Kidney (tissue), 14 donors: ENCODE results near the gene TEX26. TPM values are rescaled to one million over a fixed set of nuclear protein-coding genes. Genes with fewer than 3 reads are reported as not detected.

ENCODE experiments used
- DNase-seq, 5 donors: peaks; one replicate each; pipeline ENCODE4 v3.0.0-alpha.2; 2013 to 2020
- FAIRE-seq: peaks from 2 replicates; lab custom pipeline; 2012; peaks lifted over from hg19 to GRCh38; lab: Jason Lieb, UNC
- H3K27ac ChIP-seq, 2 donors: one replicate each; pipeline ENCODE4 v1.7.0; 2013; ENCODE audit warnings: low read depth in 2 of 2, low read length in 2 of 2, inconsistent platforms in 1 of 2
- H3K27me3 ChIP-seq: one replicate; pipeline ENCODE4 v1.7.1; 2013; ENCODE audit warnings: low read length, inconsistent platforms; ENCODE audit not compliant: control insufficient read depth, insufficient read depth
- H3K36me3 ChIP-seq, 3 donors: one replicate each; pipeline versions ENCODE4 v1.7.0 to v1.7.1; 2013; ENCODE audit warnings: low read length in 3 of 3, control low read depth in 1 of 3, inconsistent platforms in 1 of 3; ENCODE audit not compliant: insufficient read depth in 3 of 3, control insufficient read depth in 2 of 3
- H3K4me1 ChIP-seq, 3 donors: one replicate each; pipeline versions ENCODE4 v1.7.0 to v1.7.1; 2013; ENCODE audit warnings: low read length in 3 of 3, inconsistent platforms in 1 of 3, low read depth in 1 of 3; ENCODE audit not compliant: control insufficient read depth in 2 of 3, insufficient read depth in 2 of 3
- H3K4me3 ChIP-seq, 3 donors: one replicate each; pipeline versions ENCODE4 v1.7.0 to v1.8.1; 2013; ENCODE audit warnings: low read length in 3 of 3, control low read depth in 1 of 3, inconsistent platforms in 1 of 3
- H3K9ac ChIP-seq, 3 donors: one replicate each; pipeline versions ENCODE4 v1.7.0 to v1.7.1; 2013; ENCODE audit warnings: low read length in 3 of 3, control low read depth in 1 of 3, inconsistent platforms in 1 of 3
- H3K9me3 ChIP-seq, 3 donors: one replicate each; pipeline versions ENCODE4 v1.7.0 to v1.7.1; 2013; ENCODE audit warnings: low read length in 3 of 3, control low read depth in 1 of 3, inconsistent platforms in 1 of 3; ENCODE audit not compliant: control insufficient read depth in 2 of 3, insufficient read depth in 1 of 3
- intact Hi-C: fragments of 100-400 bp; cut with DNase I; formaldehyde crosslinking; loops from one replicate; pipeline ENCODE4 v1.11.1; 2022
- polyA plus RNA-seq: library from polyadenylated mRNA; stranded (reverse); fragments of 350-450 nt; fragmentation: Illumina TruSeq; extraction: RNeasy Lipid Tissue Mini Kit (QIAGEN cat#74804); gene quantifications from one replicate; pipeline ENCODE4 v1.2.3, GENCODE V29; 2014; ENCODE audit warnings: low read depth, low replicate concordance; ENCODE audit not compliant: insufficient read depth
- total RNA-seq: library from RNA; stranded (reverse); fragmentation: NEBNext Ultra II Directional; extraction: Animal tissue kit (Norgen Biotek cat#: 25700); gene quantifications from one replicate; pipeline ENCODE4 v1.2.1, GENCODE V29; 2021
- TF ChIP-seq, protein P1 (sequence below): IDR thresholded peaks from 3 replicates; pipeline ENCODE4 v1.5.1; 2012; ENCODE audit warnings: mild to moderate bottlenecking, moderate library complexity, borderline replicate concordance; ENCODE audit not compliant: insufficient read depth; ENCODE audit errors: extremely low read depth
- donor health status: control.
- donor health status: control.
- donor health status: control.
- donor health status: control.
- donor health status: control.
- donor health status: DM: yes; HTN: yes; CAD: no.
- donor health status: Normal renal cell carcinoma (clear cell type).

TEX26 gene
- total and polyA plus RNA-seq, 2 donors from 2014 or later, result not detected

DNA sequence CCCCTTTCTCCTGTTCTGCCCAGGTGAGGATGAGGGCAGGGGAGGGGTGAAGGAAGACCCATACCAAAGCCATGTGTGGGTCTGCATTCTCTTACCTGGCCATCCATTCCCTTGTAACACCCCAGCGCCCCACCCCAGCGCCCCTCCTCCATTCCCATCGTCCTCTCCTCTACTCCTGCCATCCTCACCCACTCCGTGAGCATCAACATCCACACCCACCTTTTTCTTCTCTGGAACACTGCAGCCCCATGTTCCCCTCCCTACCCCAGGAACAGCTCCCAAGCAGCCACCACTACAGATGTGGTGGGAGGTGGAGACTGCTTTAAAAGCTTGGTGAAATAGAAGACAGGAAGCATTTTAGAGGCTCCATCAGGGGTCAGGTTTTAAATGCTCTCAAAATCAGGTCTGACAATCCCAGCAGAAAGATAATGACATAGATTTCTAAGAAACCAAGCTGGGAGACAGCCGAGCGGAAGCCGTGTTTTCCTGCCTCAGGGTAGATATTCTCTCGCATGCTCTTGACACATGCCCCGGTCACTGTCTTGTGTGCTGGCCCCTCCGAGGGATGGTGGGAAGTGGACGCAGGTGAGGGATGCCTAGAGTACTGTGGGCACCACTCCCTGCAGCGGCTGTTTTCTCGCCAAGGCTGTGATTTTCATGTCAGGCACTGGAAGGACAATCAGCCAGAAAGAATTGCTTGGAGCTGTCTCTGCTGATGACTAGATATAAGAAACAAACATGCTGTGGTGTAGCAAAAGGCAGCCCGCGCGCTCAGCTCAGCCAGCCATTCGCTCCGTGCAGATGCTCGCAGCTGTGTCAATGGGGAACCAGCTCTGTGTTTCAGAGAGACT, 16.5 kb upstream of the TEX26 start:
- Histone ChIP-seq H3K4me3 (no peak overlapping the region), H3K36me3 (no peaks in the 10 kb centered on the region), H3K9me3 (no peaks in the 10 kb centered on the region), H3K27ac (no peak overlapping the region), H3K4me1 (no peaks in the 10 kb centered on the region), H3K9ac (no peak overlapping the region), H3K27me3 (no peaks in the 10 kb centered on the region)
- intact Hi-C loops, result no loop called here
- DNase-seq (no peak), FAIRE-seq (no peak)
- TF ChIP-seq, protein P1, sequence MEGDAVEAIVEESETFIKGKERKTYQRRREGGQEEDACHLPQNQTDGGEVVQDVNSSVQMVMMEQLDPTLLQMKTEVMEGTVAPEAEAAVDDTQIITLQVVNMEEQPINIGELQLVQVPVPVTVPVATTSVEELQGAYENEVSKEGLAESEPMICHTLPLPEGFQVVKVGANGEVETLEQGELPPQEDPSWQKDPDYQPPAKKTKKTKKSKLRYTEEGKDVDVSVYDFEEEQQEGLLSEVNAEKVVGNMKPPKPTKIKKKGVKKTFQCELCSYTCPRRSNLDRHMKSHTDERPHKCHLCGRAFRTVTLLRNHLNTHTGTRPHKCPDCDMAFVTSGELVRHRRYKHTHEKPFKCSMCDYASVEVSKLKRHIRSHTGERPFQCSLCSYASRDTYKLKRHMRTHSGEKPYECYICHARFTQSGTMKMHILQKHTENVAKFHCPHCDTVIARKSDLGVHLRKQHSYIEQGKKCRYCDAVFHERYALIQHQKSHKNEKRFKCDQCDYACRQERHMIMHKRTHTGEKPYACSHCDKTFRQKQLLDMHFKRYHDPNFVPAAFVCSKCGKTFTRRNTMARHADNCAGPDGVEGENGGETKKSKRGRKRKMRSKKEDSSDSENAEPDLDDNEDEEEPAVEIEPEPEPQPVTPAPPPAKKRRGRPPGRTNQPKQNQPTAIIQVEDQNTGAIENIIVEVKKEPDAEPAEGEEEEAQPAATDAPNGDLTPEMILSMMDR, result no peak

DNA sequence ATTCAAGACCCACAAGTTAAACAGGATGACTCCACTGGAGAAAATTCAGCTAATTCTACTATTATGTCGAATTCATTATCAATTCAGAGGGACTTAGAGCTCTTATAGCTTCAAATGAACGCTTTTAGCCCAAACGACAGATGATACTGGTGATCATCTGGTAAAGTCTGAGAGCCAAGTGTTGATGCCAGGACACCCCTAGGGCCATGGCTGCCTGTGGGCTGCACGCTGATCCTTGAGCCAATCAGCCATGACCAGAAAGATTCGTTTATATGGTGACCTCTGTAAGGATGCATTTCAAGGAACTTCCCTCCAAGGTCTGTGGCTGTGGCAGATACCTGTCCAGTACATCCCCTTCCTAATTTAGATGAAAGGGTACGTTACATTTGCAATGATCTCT, 15.5 kb upstream of the TEX26 start:
- intact Hi-C loops, result no loop called here
- no peaks in the 10 kb centered on the region for H3K9me3 ChIP-seq
- H3K9ac ChIP-seq, result no peak overlapping the region
- FAIRE-seq (no peak), DNase-seq (no peak)
- TF ChIP-seq, protein P1, result no peak
- no peaks in the 10 kb centered on the region for H3K36me3 ChIP-seq
- no peaks in the 10 kb centered on the region for H3K27me3 ChIP-seq
- no peaks in the 10 kb centered on the region for H3K4me1 ChIP-seq
- H3K27ac ChIP-seq, result no peak overlapping the region
- H3K4me3 ChIP-seq, result no peak overlapping the region

DNA sequence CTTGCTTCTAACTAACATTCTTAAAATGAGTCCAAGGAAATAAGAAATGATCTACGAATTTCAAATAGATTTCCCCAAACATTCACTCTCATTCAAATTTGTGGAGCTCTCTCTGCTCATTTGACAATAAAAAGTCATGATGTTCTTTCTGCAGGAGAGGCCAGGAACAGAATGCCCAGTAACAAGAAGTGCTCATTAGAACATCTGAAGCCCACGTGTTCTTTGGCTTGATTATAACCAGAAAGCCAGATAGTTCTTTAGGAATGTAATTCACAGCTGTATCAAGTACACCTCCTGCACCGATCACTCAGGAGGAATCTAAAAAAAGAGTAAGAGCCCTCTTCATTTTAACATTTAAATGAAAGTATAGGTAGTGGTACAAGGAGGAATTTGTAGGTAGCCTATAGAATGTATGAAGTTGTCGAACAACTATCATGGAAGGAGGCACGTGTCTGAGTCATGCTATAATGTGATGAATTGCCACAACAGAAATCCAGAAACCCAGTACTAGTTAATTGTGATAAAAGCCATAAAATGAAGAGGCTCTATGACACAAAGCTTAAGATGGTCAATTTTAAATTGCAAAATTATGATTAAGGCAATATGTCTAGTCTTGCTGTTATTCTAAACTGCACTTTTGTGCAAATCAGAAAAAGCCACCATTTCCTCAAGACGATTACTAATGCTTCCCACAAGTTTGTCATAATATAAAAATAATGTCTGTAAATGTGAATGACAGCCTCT, 13.6 kb upstream of the TEX26 start:
- no peak overlapping the region for H3K4me3 ChIP-seq
- no peak overlapping the region for H3K27ac ChIP-seq
- intact Hi-C loops, result no loop called here
- no peak for DNase-seq
- H3K9ac ChIP-seq, result no peak overlapping the region
- no peak for FAIRE-seq
- no peaks in the 10 kb centered on the region for H3K27me3 ChIP-seq
- TF ChIP-seq, protein P1, result no peak
- H3K36me3 ChIP-seq, result no peaks in the 10 kb centered on the region
- H3K9me3 ChIP-seq, result no peaks in the 10 kb centered on the region
- H3K4me1 ChIP-seq, result no peaks in the 10 kb centered on the region
